GM12872 (cell line): ENCODE measurements around the gene TFAP2C.

Source experiments
- TF ChIP-seq, protein P1 (sequence below): IDR thresholded peaks from 3 replicates; pipeline ENCODE4 v1.5.1; 2011; ENCODE audit warnings: low read depth, mild to moderate bottlenecking, low read length, moderate library complexity; ENCODE audit not compliant: insufficient read depth

Gene TFAP2C

DNA sequence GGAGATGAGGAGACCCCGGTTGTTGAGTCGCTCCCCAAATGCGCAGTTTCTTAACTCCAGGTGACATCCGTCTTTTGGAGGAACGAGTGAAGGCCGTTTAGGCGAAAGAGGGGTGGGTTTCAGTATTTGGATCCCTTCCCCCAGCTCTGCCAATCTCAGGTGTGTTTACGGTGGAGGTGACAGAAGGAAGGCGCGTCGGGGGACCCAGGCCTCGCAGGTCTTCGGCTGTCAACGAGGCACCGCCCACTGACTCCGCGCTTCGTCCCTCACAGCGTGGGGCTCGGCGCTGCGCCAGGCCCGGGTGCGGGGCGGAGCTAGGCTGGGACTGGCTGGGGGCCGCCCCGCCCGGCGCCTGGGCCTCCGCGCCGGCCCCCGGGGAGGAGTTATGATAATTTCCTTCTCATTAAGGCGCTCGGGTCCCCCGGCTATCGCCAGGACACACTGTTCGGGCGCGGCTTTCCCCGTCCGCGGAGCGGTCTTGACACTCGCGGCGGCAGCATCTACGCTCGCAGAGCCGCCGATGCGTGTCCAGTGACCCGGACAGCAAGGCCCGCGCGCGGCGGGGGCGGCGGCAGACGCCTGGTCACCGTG lies at the start of gene TFAP2C:
Gene TFAP2C, plus strand, starts transcription at position 434 of the 591 bp plus-strand sequence. CDS start 239 bp downstream, outside the sequence.
- TF ChIP-seq, protein P1, sequence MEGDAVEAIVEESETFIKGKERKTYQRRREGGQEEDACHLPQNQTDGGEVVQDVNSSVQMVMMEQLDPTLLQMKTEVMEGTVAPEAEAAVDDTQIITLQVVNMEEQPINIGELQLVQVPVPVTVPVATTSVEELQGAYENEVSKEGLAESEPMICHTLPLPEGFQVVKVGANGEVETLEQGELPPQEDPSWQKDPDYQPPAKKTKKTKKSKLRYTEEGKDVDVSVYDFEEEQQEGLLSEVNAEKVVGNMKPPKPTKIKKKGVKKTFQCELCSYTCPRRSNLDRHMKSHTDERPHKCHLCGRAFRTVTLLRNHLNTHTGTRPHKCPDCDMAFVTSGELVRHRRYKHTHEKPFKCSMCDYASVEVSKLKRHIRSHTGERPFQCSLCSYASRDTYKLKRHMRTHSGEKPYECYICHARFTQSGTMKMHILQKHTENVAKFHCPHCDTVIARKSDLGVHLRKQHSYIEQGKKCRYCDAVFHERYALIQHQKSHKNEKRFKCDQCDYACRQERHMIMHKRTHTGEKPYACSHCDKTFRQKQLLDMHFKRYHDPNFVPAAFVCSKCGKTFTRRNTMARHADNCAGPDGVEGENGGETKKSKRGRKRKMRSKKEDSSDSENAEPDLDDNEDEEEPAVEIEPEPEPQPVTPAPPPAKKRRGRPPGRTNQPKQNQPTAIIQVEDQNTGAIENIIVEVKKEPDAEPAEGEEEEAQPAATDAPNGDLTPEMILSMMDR = no peak

DNA sequence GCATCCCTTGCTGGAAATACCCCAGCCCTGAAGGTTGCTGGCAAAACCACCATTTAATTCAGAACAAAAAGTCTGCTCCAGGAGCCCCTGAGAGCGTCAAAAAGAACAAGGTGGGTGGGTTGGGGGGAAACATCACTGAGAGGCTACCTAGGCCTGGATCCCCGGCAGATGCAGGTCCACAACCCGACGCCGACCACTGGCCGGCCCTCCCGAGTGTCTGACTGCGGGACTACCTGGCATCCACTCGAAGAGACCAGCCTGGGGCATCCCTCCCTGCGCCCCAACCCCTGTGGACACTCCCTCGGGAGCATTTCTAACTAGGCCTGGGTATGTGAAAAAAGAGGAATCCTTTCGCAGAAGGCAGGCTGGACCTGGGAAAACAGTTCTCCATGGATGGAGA lies 48.9 kb upstream of the TFAP2C start:
- TF ChIP-seq, protein P1 = no peak

DNA sequence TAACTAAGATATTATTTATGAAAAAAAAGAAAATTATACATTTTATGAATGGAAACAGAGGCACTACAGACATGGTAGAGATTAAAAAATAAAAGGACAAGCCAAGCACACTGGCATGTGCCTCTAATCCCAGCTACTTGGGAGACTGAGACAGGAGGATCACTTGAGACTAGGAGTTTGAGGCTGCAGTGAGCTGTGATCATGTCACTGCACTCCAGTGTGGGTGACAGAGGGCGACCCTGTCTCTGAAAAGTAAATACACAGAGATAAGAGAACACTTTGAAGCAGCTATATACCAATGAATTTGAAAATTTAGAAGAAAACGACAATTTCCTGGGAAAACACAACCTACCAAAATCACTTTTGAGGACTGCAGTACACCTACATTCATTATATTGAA lies 47.4 kb upstream of the TFAP2C start:
- TF ChIP-seq, protein P1 = no peak

GRCh38 chr20:56582542-56582941 lies 46.6 kb upstream of the TFAP2C start:
- TF ChIP-seq, protein P1 = no peak

- TF ChIP-seq, protein P1 = no peak
Measured at GRCh38 chr20:56584916-56585315, 44.2 kb upstream of the TFAP2C start.

- TF ChIP-seq, protein P1 = no peak
Measured at GRCh38 chr20:56587307-56588041, 41.6 kb upstream of the TFAP2C start.

DNA sequence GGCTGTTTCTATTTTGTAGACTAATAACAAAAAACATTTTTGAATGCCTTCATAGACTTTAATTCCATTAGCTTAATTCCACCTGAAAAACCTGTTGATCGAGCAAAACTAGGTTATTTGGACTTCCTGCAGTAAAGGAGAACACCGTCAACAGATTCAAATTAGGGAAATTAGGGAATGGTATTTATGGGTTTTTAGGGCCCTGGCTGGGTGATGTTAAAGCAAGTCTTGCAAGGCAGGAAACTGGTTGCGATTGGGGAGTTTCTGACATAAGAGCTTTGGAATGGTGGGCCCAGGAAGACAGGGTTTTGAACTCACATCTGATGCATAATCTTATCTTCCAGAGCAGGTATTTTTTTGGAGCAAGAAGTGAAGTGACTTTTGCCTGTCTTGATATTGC lies 40.1 kb upstream of the TFAP2C start:
- TF ChIP-seq, protein P1 = no peak
